Kidney (tissue), 14 donors: ENCODE measurements around the gene SH3RF1. TPM values are rescaled to one million over a fixed set of nuclear protein-coding genes. Genes with fewer than 3 reads are reported as not detected.

ENCODE experiments used
- DNase-seq, 5 donors: peaks; one replicate each; pipeline ENCODE4 v3.0.0-alpha.2; 2013 to 2020
- FAIRE-seq: peaks from 2 replicates; lab custom pipeline; 2012; peaks lifted over from hg19 to GRCh38; lab: Jason Lieb, UNC
- H3K27ac ChIP-seq, 2 donors: one replicate each; pipeline ENCODE4 v1.7.0; 2013; ENCODE audit warnings: low read depth in 2 of 2, low read length in 2 of 2, inconsistent platforms in 1 of 2
- H3K27me3 ChIP-seq: one replicate; pipeline ENCODE4 v1.7.1; 2013; ENCODE audit warnings: low read length, inconsistent platforms; ENCODE audit not compliant: control insufficient read depth, insufficient read depth
- H3K36me3 ChIP-seq, 3 donors: one replicate each; pipeline versions ENCODE4 v1.7.0 to v1.7.1; 2013; ENCODE audit warnings: low read length in 3 of 3, control low read depth in 1 of 3, inconsistent platforms in 1 of 3; ENCODE audit not compliant: insufficient read depth in 3 of 3, control insufficient read depth in 2 of 3
- H3K4me1 ChIP-seq, 3 donors: one replicate each; pipeline versions ENCODE4 v1.7.0 to v1.7.1; 2013; ENCODE audit warnings: low read length in 3 of 3, inconsistent platforms in 1 of 3, low read depth in 1 of 3; ENCODE audit not compliant: control insufficient read depth in 2 of 3, insufficient read depth in 2 of 3
- H3K4me3 ChIP-seq, 3 donors: one replicate each; pipeline versions ENCODE4 v1.7.0 to v1.8.1; 2013; ENCODE audit warnings: low read length in 3 of 3, control low read depth in 1 of 3, inconsistent platforms in 1 of 3
- H3K9ac ChIP-seq, 3 donors: one replicate each; pipeline versions ENCODE4 v1.7.0 to v1.7.1; 2013; ENCODE audit warnings: low read length in 3 of 3, control low read depth in 1 of 3, inconsistent platforms in 1 of 3
- H3K9me3 ChIP-seq, 3 donors: one replicate each; pipeline versions ENCODE4 v1.7.0 to v1.7.1; 2013; ENCODE audit warnings: low read length in 3 of 3, control low read depth in 1 of 3, inconsistent platforms in 1 of 3; ENCODE audit not compliant: control insufficient read depth in 2 of 3, insufficient read depth in 1 of 3
- intact Hi-C: fragments of 100-400 bp; cut with DNase I; formaldehyde crosslinking; loops from one replicate; pipeline ENCODE4 v1.11.1; 2022
- polyA plus RNA-seq: library from polyadenylated mRNA; stranded (reverse); fragments of 350-450 nt; fragmentation: Illumina TruSeq; extraction: RNeasy Lipid Tissue Mini Kit (QIAGEN cat#74804); gene quantifications from one replicate; pipeline ENCODE4 v1.2.3, GENCODE V29; 2014; ENCODE audit warnings: low read depth, low replicate concordance; ENCODE audit not compliant: insufficient read depth
- total RNA-seq: library from RNA; stranded (reverse); fragmentation: NEBNext Ultra II Directional; extraction: Animal tissue kit (Norgen Biotek cat#: 25700); gene quantifications from one replicate; pipeline ENCODE4 v1.2.1, GENCODE V29; 2021
- TF ChIP-seq, protein P1 (sequence below): IDR thresholded peaks from 3 replicates; pipeline ENCODE4 v1.5.1; 2012; ENCODE audit warnings: mild to moderate bottlenecking, moderate library complexity, borderline replicate concordance; ENCODE audit not compliant: insufficient read depth; ENCODE audit errors: extremely low read depth
- donor health status: control.
- donor health status: control.
- donor health status: control.
- donor health status: control.
- donor health status: control.
- donor health status: DM: yes; HTN: yes; CAD: no.
- donor health status: Normal renal cell carcinoma (clear cell type).

The SH3RF1 gene
- total and polyA plus RNA-seq, 2 donors from 2014 or later = 8.2 to 35.7 TPM

- peaks cover 0 to 7% (median 3%) of the 10 kb centered on the region in 3 donors for H3K36me3 ChIP-seq
- no peaks in the 10 kb centered on the region for H3K9me3 ChIP-seq
- intact Hi-C loops = no loop called here
- FAIRE-seq (no peak), DNase-seq (no peak)
- H3K4me1 ChIP-seq = peaks cover 2 to 22% (median 5%) of the 10 kb centered on the region in 3 donors
- H3K27me3 ChIP-seq = no peaks in the 10 kb centered on the region
- TF ChIP-seq, protein P1, sequence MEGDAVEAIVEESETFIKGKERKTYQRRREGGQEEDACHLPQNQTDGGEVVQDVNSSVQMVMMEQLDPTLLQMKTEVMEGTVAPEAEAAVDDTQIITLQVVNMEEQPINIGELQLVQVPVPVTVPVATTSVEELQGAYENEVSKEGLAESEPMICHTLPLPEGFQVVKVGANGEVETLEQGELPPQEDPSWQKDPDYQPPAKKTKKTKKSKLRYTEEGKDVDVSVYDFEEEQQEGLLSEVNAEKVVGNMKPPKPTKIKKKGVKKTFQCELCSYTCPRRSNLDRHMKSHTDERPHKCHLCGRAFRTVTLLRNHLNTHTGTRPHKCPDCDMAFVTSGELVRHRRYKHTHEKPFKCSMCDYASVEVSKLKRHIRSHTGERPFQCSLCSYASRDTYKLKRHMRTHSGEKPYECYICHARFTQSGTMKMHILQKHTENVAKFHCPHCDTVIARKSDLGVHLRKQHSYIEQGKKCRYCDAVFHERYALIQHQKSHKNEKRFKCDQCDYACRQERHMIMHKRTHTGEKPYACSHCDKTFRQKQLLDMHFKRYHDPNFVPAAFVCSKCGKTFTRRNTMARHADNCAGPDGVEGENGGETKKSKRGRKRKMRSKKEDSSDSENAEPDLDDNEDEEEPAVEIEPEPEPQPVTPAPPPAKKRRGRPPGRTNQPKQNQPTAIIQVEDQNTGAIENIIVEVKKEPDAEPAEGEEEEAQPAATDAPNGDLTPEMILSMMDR = no peak
- H3K27ac ChIP-seq = no peak overlapping the region
- H3K4me3 ChIP-seq = peak overlapping the region in 1 of 3 donors; percentile 43
- no peak overlapping the region for H3K9ac ChIP-seq
Measured at GRCh38 chr4:169266661-169267060, 4.1 kb downstream of the SH3RF1 start.

GRCh38 chr4:169266081-169266480 is 4.7 kb downstream of the SH3RF1 start:
- FAIRE-seq (no peak), DNase-seq (no peak)
- intact Hi-C loops = no loop called here
- Histone ChIP-seq H3K9me3 (no peaks in the 10 kb centered on the region), H3K27me3 (no peaks in the 10 kb centered on the region), H3K9ac (no peak overlapping the region), H3K4me3 (peak overlapping the region; percentile 4 to 23 (median 7)), H3K4me1 (peaks cover 2 to 25% (median 3%) of the 10 kb centered on the region in 3 donors), H3K36me3 (peaks cover 0 to 7% (median 3%) of the 10 kb centered on the region in 3 donors), H3K27ac (no peak overlapping the region)
- TF ChIP-seq, protein P1 = no peak

GRCh38 chr4:169263791-169264392 is 6.9 kb downstream of the SH3RF1 start:
- no peak for FAIRE-seq
- peaks cover 2 to 31% (median 9%) of the 10 kb centered on the region in 3 donors for H3K4me1 ChIP-seq

More at GRCh38 chr4:169263791-169264392, 6.9 kb downstream of the SH3RF1 start:
- Histone ChIP-seq H3K9me3 (no peaks in the 10 kb centered on the region), H3K4me3 (peak overlapping the region in 1 of 3 donors; percentile 2), H3K27ac (no peak overlapping the region), H3K27me3 (no peaks in the 10 kb centered on the region), H3K36me3 (peaks cover 0 to 7% (median 3%) of the 10 kb centered on the region in 3 donors), H3K9ac (no peak overlapping the region)
- DNase-seq = no peak
- TF ChIP-seq, protein P1 = no peak
- intact Hi-C loops = no loop called here
